Activated T-helper 17 cell treated with anti-CD3 and anti-CD28 coated beads, Interleukin-2, amount 50 U/mL, for 72 hours (primary cell): ENCODE data around the gene EME2. TPM values are rescaled to one million over a fixed set of nuclear protein-coding genes. Genes with fewer than 3 reads are reported as not detected.

Experiments used
- ATAC-seq: fragments of 150-1000 bp; cut with Tn5 transposase; replicated peaks from 2 replicates; pipeline ENCODE4 v1.10.0; 2021; ENCODE audit warnings: mild to moderate bottlenecking, moderate library complexity
- H3K27ac Mint-ChIP-seq: one replicate; pipeline ENCODE4 v1.8.0; 2022; ENCODE audit warnings: mixed read lengths
- H3K27me3 Mint-ChIP-seq: one replicate; pipeline ENCODE4 v1.8.0; 2022; ENCODE audit warnings: mixed read lengths
- H3K36me3 Mint-ChIP-seq: one replicate; pipeline ENCODE4 v1.8.0; 2022; ENCODE audit warnings: low read depth, mild to moderate bottlenecking, mixed read lengths
- H3K4me1 Mint-ChIP-seq: one replicate; pipeline ENCODE4 v1.8.0; 2022; ENCODE audit warnings: mixed read lengths
- H3K4me3 Mint-ChIP-seq: one replicate; pipeline ENCODE4 v1.8.0; 2022; ENCODE audit warnings: mild to moderate bottlenecking, mixed read lengths
- H3K9me3 Mint-ChIP-seq: one replicate; pipeline ENCODE4 v1.8.0; 2022; ENCODE audit warnings: mixed read lengths
- total RNA-seq, 2 donors: library from RNA; stranded (reverse); gene quantifications; one replicate each; pipeline ENCODE4 v1.2.3, GENCODE V29; 2022

Gene EME2
- total RNA-seq, 2 donors from 2014 or later, result 37.6 to 39.6 TPM

- no peaks in the 10 kb centered on the region for H3K27me3 Mint-ChIP-seq
- H3K4me1 Mint-ChIP-seq, result peaks cover 3% of the 10 kb centered on the region
- H3K36me3 Mint-ChIP-seq, result peaks cover 13% of the 10 kb centered on the region
- H3K27ac Mint-ChIP-seq, result no peak overlapping the region
- H3K9me3 Mint-ChIP-seq, result no peaks in the 10 kb centered on the region
- H3K4me3 Mint-ChIP-seq, result no peak overlapping the region
- ATAC-seq, result no peak
Observed at GRCh38 chr16:1786242-1787055, 13.8 kb downstream of the EME2 start.

GRCh38 chr16:1787056-1787321 is 14.4 kb downstream of the EME2 start:
- ATAC-seq, result no peak
- no peaks in the 10 kb centered on the region for H3K27me3 Mint-ChIP-seq
- H3K4me3 Mint-ChIP-seq, result no peak overlapping the region
- H3K36me3 Mint-ChIP-seq, result peaks cover 13% of the 10 kb centered on the region
- H3K9me3 Mint-ChIP-seq, result no peaks in the 10 kb centered on the region
- peaks cover 3% of the 10 kb centered on the region for H3K4me1 Mint-ChIP-seq
- H3K27ac Mint-ChIP-seq, result no peak overlapping the region

GRCh38 chr16:1787322-1788094 is 14.9 kb downstream of the EME2 start:
- Mint-ChIP-seq H3K4me1 (peaks cover 3% of the 10 kb centered on the region), H3K36me3 (peaks cover 13% of the 10 kb centered on the region), H3K27ac (no peak overlapping the region), H3K9me3 (no peaks in the 10 kb centered on the region), H3K27me3 (no peaks in the 10 kb centered on the region), H3K4me3 (no peak overlapping the region)
- no peak for ATAC-seq

GRCh38 chr16:1788095-1788707 is 15.6 kb downstream of the EME2 start:
- Mint-ChIP-seq H3K27ac (no peak overlapping the region), H3K27me3 (no peaks in the 10 kb centered on the region), H3K4me3 (no peak overlapping the region), H3K9me3 (no peaks in the 10 kb centered on the region), H3K36me3 (peaks cover 13% of the 10 kb centered on the region), H3K4me1 (peaks cover 3% of the 10 kb centered on the region)
- ATAC-seq, result no peak

GRCh38 chr16:1788708-1789100 is 16.1 kb downstream of the EME2 start:
- peaks cover 3% of the 10 kb centered on the region for H3K4me1 Mint-ChIP-seq
- no peaks in the 10 kb centered on the region for H3K27me3 Mint-ChIP-seq
- H3K27ac Mint-ChIP-seq, result no peak overlapping the region
- no peak overlapping the region for H3K4me3 Mint-ChIP-seq
- no peaks in the 10 kb centered on the region for H3K9me3 Mint-ChIP-seq
- no peak for ATAC-seq
- peaks cover 13% of the 10 kb centered on the region for H3K36me3 Mint-ChIP-seq

- Mint-ChIP-seq H3K4me1 (peaks cover 3% of the 10 kb centered on the region), H3K9me3 (no peaks in the 10 kb centered on the region), H3K36me3 (peaks cover 13% of the 10 kb centered on the region), H3K4me3 (no peak overlapping the region), H3K27ac (no peak overlapping the region), H3K27me3 (no peaks in the 10 kb centered on the region)
- ATAC-seq, result no peak
Observed at GRCh38 chr16:1789643-1790045, 17.0 kb downstream of the EME2 start.

- Mint-ChIP-seq H3K9me3 (no peaks in the 10 kb centered on the region), H3K36me3 (peaks cover 9% of the 10 kb centered on the region), H3K27me3 (no peaks in the 10 kb centered on the region), H3K27ac (no peak overlapping the region), H3K4me1 (peaks cover 3% of the 10 kb centered on the region), H3K4me3 (no peak overlapping the region)
- ATAC-seq, result no peak
Observed at GRCh38 chr16:1790261-1790610, 17.6 kb downstream of the EME2 start.

GRCh38 chr16:1790611-1791255 is 18.1 kb downstream of the EME2 start:
- Mint-ChIP-seq H3K4me3 (no peak overlapping the region), H3K4me1 (peaks cover 3% of the 10 kb centered on the region), H3K27ac (no peak overlapping the region), H3K36me3 (peaks cover 7% of the 10 kb centered on the region), H3K27me3 (no peaks in the 10 kb centered on the region), H3K9me3 (no peaks in the 10 kb centered on the region)
- no peak for ATAC-seq

- Mint-ChIP-seq H3K4me1 (peaks cover 3% of the 10 kb centered on the region), H3K9me3 (no peaks in the 10 kb centered on the region), H3K36me3 (peaks cover 7% of the 10 kb centered on the region), H3K4me3 (no peak overlapping the region), H3K27ac (no peak overlapping the region), H3K27me3 (no peaks in the 10 kb centered on the region)
- no peak for ATAC-seq
Observed at GRCh38 chr16:1791256-1791942, 18.8 kb downstream of the EME2 start.

GRCh38 chr16:1791943-1792812 is 19.6 kb downstream of the EME2 start:
- H3K9me3 Mint-ChIP-seq, result no peaks in the 10 kb centered on the region
- H3K36me3 Mint-ChIP-seq, result peaks cover 7% of the 10 kb centered on the region
- H3K27ac Mint-ChIP-seq, result no peak overlapping the region
- ATAC-seq, result no peak
- H3K4me3 Mint-ChIP-seq, result no peak overlapping the region
- H3K4me1 Mint-ChIP-seq, result peaks cover 3% of the 10 kb centered on the region
- H3K27me3 Mint-ChIP-seq, result no peaks in the 10 kb centered on the region

- Mint-ChIP-seq H3K9me3 (no peaks in the 10 kb centered on the region), H3K36me3 (peaks cover 7% of the 10 kb centered on the region), H3K4me3 (no peak overlapping the region), H3K27me3 (no peaks in the 10 kb centered on the region), H3K27ac (no peak overlapping the region), H3K4me1 (peaks cover 3% of the 10 kb centered on the region)
- ATAC-seq, result no peak
Observed at GRCh38 chr16:1792836-1793577, 20.4 kb downstream of the EME2 start.

- Mint-ChIP-seq H3K27ac (no peak within 1 kb of the TSS), H3K4me1 (peaks cover 3% of the 10 kb centered on the region), H3K27me3 (no peaks in the 10 kb centered on the region), H3K4me3 (no peak within 1 kb of the TSS), H3K36me3 (peaks cover 6% of the 10 kb centered on the region), H3K9me3 (no peaks in the 10 kb centered on the region)
- ATAC-seq, result no peak
Observed at GRCh38 chr16:1793578-1794220, 21.1 kb downstream of the EME2 start, which contains the start of gene IGFALS. Gene IGFALS, minus strand, starts transcription at chr16:1793705. Its CDS starts 53 bp downstream, at chr16:1793652.
